ENCODE measurements around the gene TRIM65.

DNA sequence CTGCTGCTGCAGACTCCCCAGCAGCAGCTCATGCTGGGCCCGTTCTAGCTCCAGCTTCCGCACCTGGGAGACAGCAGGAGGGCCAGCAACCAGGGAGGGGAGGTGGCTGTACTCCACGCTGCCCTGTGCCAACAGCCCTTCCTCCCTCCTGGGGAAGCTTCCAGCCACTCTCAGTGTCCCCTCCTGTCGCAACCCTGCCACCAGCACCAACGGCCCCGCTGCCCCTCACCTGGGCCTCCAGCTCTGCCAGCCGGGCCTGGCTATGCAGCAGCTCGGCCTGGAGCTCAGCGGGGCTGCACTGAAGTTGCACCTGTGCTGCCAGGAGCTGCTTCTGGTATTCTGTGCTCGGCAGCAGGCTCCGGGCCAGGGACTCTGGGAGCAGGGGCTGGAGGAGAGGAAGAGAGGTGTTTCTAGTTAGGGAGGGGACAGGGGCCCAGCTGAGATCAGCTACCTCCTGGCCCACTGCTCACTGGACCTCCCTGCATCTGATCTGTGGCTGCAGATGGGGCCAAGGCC is 23.4 kb upstream of the TRIM65 start:
- TF ChIP-seq YY1 (IDR thresholded peaks at IDR 0.05; ENCODE audit: insufficient read depth, insufficient read length) (no peak), SUZ12 (IDR thresholded peaks at IDR 0.05; ENCODE audit: extremely low read depth, insufficient read depth, insufficient read length) (no peak), ZNF274 (IDR thresholded peaks at IDR 0.05; ENCODE audit: low read depth, low read length) (no peak)
